ENCODE results near the gene FAM3B. TPM values are rescaled to one million over a fixed set of nuclear protein-coding genes. Genes with fewer than 3 reads are reported as not detected.

FAM3B gene
- total and polyA plus RNA-seq, 9 of the 15 experiments (the other 6 are each of a cell fraction or from before 2014, with no cell fraction given): 0.04 to 0.18 (median 0.12) TPM; not detected in 5

DNA sequence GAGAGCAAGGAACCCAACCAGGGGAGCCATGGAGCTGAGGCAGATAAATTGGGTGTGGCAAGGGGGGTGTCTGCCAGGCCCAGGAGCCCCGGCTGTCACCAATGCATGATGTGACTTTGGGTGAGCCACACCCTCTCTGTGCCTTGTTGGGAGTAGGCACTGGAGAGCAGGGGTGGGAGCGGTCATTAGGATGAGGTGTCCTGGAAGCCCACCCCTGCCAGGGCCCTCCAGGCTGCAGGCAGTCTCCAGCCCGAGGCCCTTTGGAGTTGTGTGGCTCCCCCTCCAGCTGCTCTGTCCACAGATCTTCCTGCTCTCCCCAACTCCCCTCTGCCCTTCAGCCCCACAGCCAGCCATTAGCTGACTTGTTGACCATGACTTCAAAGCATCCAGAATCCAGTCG is 56.7 kb downstream of the FAM3B start (continued):
- TF ChIP-seq, protein P1, sequence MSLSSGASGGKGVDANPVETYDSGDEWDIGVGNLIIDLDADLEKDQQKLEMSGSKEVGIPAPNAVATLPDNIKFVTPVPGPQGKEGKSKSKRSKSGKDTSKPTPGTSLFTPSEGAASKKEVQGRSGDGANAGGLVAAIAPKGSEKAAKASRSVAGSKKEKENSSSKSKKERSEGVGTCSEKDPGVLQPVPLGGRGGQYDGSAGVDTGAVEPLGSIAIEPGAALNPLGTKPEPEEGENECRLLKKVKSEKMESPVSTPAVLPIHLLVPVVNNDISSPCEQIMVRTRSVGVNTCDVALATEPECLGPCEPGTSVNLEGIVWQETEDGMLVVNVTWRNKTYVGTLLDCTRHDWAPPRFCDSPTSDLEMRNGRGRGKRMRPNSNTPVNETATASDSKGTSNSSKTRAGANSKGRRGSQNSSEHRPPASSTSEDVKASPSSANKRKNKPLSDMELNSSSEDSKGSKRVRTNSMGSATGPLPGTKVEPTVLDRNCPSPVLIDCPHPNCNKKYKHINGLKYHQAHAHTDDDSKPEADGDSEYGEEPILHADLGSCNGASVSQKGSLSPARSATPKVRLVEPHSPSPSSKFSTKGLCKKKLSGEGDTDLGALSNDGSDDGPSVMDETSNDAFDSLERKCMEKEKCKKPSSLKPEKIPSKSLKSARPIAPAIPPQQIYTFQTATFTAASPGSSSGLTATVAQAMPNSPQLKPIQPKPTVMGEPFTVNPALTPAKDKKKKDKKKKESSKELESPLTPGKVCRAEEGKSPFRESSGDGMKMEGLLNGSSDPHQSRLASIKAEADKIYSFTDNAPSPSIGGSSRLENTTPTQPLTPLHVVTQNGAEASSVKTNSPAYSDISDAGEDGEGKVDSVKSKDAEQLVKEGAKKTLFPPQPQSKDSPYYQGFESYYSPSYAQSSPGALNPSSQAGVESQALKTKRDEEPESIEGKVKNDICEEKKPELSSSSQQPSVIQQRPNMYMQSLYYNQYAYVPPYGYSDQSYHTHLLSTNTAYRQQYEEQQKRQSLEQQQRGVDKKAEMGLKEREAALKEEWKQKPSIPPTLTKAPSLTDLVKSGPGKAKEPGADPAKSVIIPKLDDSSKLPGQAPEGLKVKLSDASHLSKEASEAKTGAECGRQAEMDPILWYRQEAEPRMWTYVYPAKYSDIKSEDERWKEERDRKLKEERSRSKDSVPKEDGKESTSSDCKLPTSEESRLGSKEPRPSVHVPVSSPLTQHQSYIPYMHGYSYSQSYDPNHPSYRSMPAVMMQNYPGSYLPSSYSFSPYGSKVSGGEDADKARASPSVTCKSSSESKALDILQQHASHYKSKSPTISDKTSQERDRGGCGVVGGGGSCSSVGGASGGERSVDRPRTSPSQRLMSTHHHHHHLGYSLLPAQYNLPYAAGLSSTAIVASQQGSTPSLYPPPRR (CRISPR knock-in tag; IDR thresholded peaks at IDR 0.05; ENCODE audit: borderline replicate concordance): no peak
- TF ChIP-seq ZNF384 (IDR thresholded peaks at IDR 0.05; ENCODE audit: low read depth, low read length): no peak
- TF ChIP-seq POU5F1 (IDR thresholded peaks at IDR 0.05; ENCODE audit: borderline replicate concordance, low read depth, low read length, partially characterized antibody): no peak

DNA sequence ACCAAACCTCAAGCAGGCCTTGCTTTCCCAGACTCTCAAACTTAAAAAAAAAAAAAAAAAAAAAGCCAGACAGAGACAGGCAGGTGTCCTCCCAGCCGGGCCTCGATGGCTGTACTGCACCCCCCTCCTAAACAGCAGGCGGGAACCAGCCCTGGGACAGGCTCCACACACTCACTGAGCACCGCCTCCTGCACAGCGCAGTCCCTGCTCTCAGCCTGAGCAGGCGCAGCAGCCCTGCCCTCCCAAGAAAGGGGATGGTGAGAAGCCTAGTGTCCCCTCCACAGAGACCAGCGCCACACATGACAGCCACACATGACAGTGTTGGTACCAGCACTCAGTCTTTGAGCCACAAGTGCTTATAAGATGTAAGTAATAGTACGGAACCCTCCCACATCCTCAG is 57.2 kb downstream of the FAM3B start:
- no peak overlapping the region for H3K27ac ChIP-seq (ENCODE audit: extremely low read depth, low read depth, low read length)
- in situ Hi-C loops (cut with MboI): no loop called here
- no peaks in the 10 kb centered on the region for H3K9me1 ChIP-seq (ENCODE audit: control insufficient read depth, insufficient read depth, low read length)
- intact Hi-C loops (cut with micrococcal nuclease): no loop called here
- H4K20me1 ChIP-seq (replicated peaks; ENCODE audit: control insufficient read depth, insufficient read depth, low read length): no peaks in the 10 kb centered on the region
- H3K36me3 ChIP-seq (ENCODE audit: control insufficient read depth, insufficient read depth, low read length): no peaks in the 10 kb centered on the region
- BruUV-seq (replicated peaks): no TSS peak
- peaks cover 20 to 45% of the 10 kb centered on the region in 2 experiments; a peak in 4 of 5 replicates for H3K27me3 ChIP-seq (ENCODE audit: control insufficient read depth in 2 of 2, insufficient read depth in 2 of 2, low read length in 2 of 2)
- ATAC-seq: no peak
- no peak for DNase-seq (ENCODE audit: extremely low read depth in 1 of 4, low spot score in 3 of 4)
- no peaks in the 10 kb centered on the region for H3K9me3 ChIP-seq (replicated peaks; ENCODE audit: control insufficient read depth, insufficient read depth, low read depth, low read length)
- no peak overlapping the region for H3K4me3 ChIP-seq
- 9% methylated on average over 8 of the region's 8 CpGs for WGBS (ENCODE audit: insufficient coverage, low coverage, missing lambda C conversion rate)
- H3K9ac ChIP-seq (ENCODE audit: insufficient read depth in 1 of 2, low read depth in 2 of 2, low read length in 2 of 2): no peak overlapping the region
- ChIA-PET POLR2A (no interaction called here), CTCF (ENCODE audit: low intra/inter-chr PET ratio) (no interaction called here)
- H3K79me2 ChIP-seq (ENCODE audit: control insufficient read depth, insufficient read depth, low read length): no peaks in the 10 kb centered on the region
- H3K4me1 ChIP-seq (replicated peaks in 1 of 2; ENCODE audit: control insufficient read depth in 2 of 2, insufficient read depth in 2 of 2, low read length in 2 of 2): no peaks in the 10 kb centered on the region
- no peak for FAIRE-seq
- H3K4me2 ChIP-seq (ENCODE audit: insufficient read depth, low read length): no peak overlapping the region
- no peak overlapping the region for H2AFZ ChIP-seq (ENCODE audit: low read depth, low read length)
- TF ChIP-seq KAT2B (IDR thresholded peaks at IDR 0.05; ENCODE audit: low read depth, low read length) (no peak), PATZ1 (CRISPR knock-in tag; IDR thresholded peaks at IDR 0.05; ENCODE audit: borderline replicate concordance) (no peak), RBM15 (IDR thresholded peaks at IDR 0.05; ENCODE audit: insufficient read depth, low read length) (no peak), ZNF253 (CRISPR knock-in tag; conservative IDR thresholded peaks at IDR 0.05) (no peak), TCFL5 (CRISPR knock-in tag; conservative IDR thresholded peaks at IDR 0.05) (no peak), FOXJ2 (tag; IDR thresholded peaks at IDR 0.05) (no peak), ZNF512 (tag; IDR thresholded peaks at IDR 0.05) (no peak)
